Upper lobe of left lung (tissue), 6 donors: ENCODE results near the gene PFKFB4. TPM values are rescaled to one million over a fixed set of nuclear protein-coding genes. Genes with fewer than 3 reads are reported as not detected.

Experiments
- ATAC-seq, 2 donors: fragments of 200-7000 bp; cut with Tn5 transposase; one replicate each; pipeline ENCODE4 v1.9.1; 2022; ENCODE audit warnings: mild to moderate bottlenecking in 2 of 2, moderate library complexity in 2 of 2; ENCODE audit not compliant: low FRiP score in 2 of 2
- DNase-seq, 2 donors: peaks; one replicate each; pipeline ENCODE4 v3.0.0-alpha.2; 2019 to 2020
- H3K27ac ChIP-seq, 4 donors: fragments of 200-600 bp; sonication (generic); one replicate each; pipeline ENCODE4 v1.5.1; 2016 to 2019
- H3K27me3 ChIP-seq, 4 donors: fragments of 200-600 bp; sonication (generic); one replicate each; pipeline ENCODE4 v1.5.1; 2017 to 2019
- H3K36me3 ChIP-seq, 4 donors: fragments of 200-600 bp; sonication (generic); one replicate each; pipeline ENCODE4 v1.5.1; 2016 to 2019
- H3K4me1 ChIP-seq, 4 donors: fragments of 200-600 bp; sonication (generic); one replicate each; pipeline ENCODE4 v1.5.1; 2018 to 2019
- H3K4me3 ChIP-seq, 4 donors: fragments of 200-600 bp; sonication (generic); one replicate each; pipeline ENCODE4 v1.5.1; 2017 to 2019; ENCODE audit warnings: mild to moderate bottlenecking in 2 of 4, moderate library complexity in 1 of 4
- H3K9me3 ChIP-seq, 4 donors: fragments of 200-600 bp; sonication (generic); one replicate each; pipeline ENCODE4 v1.5.1; 2018 to 2019
- EP300 ChIP-seq, 4 donors: sonication (generic); formaldehyde crosslinking; IDR thresholded peaks; one replicate each; pipeline ENCODE4 v1.5.1; 2017; ENCODE audit warnings: antibody characterized with exemption in 4 of 4, control low read depth in 2 of 4
- POLR2A ChIP-seq, 4 donors: fragments of 450-650 bp; IDR thresholded peaks; one replicate each; pipeline ENCODE4 v1.5.1; 2016 to 2017; ENCODE audit warnings: antibody characterized with exemption in 4 of 4, mild to moderate bottlenecking in 2 of 4
- POLR2AphosphoS5 ChIP-seq, 2 donors: sonication (generic); formaldehyde crosslinking; IDR thresholded peaks; one replicate each; pipeline ENCODE4 v1.5.1; 2017; ENCODE audit warnings: antibody characterized with exemption in 2 of 2
- WGBS, 2 donors: methylation state at CpG; one replicate each; pipeline ENCODE4 v1.1.5; 2017 to 2018; 5-methylcytosine and 5-hydroxymethylcytosine counted together
- total RNA-seq, 6 donors: library from RNA; depleted of rRNA in 4 of 6; stranded (reverse); fragments of >200 nt in 4 of 6; gene quantifications; one replicate each; pipeline versions ENCODE4 v1.1.0 to v1.2.1, GENCODE V29; 2016 to 2021
- TF ChIP-seq, protein P1 (sequence below), 6 experiments: fragments of 450-650 bp in 4 of 6; fragments of 200-600 bp in 2 of 6; sonication (generic) in 2 of 6; IDR thresholded peaks; one replicate each; pipeline ENCODE4 v1.5.1; 2016 to 2019; ENCODE audit warnings: antibody characterized with exemption in 6 of 6
- donor health status: DM: no; HTN: no; CAD: no; lungs with moderate emphysema.
- donor health status: DM: no; HTN: yes; CAD: no; lungs with severe emphysema.

Gene PFKFB4
- total RNA-seq, 6 donors from 2014 or later: 5.9 to 16.8 (median 9.8) TPM

DNA sequence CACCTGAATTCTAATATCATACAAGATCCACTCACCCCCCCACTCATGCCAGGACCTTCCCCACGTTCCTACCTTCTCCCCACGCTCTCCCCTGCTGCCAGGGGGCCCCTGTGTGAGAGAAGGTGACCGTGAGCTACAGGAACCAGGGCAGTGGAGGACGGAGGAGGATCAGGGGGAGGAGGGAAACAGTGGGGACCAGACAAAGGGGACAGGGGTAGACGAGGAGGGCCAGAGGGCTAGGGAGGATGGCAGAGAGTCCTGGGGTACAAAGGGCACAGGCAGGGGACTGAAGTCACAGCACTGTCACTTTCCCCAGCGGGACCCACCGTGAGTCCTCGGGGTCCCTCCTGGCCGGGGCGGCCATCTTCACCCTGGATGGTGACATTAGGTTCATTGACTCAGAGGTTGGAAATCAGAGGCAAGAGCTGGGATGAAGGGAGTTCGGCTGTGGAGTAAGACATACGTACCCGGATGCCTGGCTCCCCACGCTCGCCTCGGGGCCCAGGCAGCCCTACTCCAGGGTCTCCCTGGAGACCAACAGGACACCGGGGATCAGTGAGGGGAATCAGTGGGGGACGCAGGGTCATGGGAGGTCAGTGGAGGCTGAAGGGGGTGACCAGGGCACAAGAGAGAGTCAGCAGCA is 13.3 kb upstream of the PFKFB4 start:
- Histone ChIP-seq H3K4me3 (no peak overlapping the region), H3K9me3 (no peaks in the 10 kb centered on the region), H3K36me3 (no peaks in the 10 kb centered on the region), H3K27ac (no peak overlapping the region), H3K27me3 (no peaks in the 10 kb centered on the region), H3K4me1 (peaks cover 0 to 7% (median 2%) of the 10 kb centered on the region in 4 donors)
- WGBS, 2 donors: 89 to 91% methylated on average over 18 of the region's 18 CpGs
- no peak for TF ChIP-seq POLR2AphosphoS5 (IDR thresholded peaks at IDR 0.05)
- no peak for TF ChIP-seq POLR2A (IDR thresholded peaks at IDR 0.05)
- TF ChIP-seq, protein P1, sequence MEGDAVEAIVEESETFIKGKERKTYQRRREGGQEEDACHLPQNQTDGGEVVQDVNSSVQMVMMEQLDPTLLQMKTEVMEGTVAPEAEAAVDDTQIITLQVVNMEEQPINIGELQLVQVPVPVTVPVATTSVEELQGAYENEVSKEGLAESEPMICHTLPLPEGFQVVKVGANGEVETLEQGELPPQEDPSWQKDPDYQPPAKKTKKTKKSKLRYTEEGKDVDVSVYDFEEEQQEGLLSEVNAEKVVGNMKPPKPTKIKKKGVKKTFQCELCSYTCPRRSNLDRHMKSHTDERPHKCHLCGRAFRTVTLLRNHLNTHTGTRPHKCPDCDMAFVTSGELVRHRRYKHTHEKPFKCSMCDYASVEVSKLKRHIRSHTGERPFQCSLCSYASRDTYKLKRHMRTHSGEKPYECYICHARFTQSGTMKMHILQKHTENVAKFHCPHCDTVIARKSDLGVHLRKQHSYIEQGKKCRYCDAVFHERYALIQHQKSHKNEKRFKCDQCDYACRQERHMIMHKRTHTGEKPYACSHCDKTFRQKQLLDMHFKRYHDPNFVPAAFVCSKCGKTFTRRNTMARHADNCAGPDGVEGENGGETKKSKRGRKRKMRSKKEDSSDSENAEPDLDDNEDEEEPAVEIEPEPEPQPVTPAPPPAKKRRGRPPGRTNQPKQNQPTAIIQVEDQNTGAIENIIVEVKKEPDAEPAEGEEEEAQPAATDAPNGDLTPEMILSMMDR (IDR thresholded peaks at IDR 0.05): no peak
- TF ChIP-seq EP300 (IDR thresholded peaks at IDR 0.05): no peak
- DNase-seq: peak in 1 of 2 donors; percentile 70
- no peak for ATAC-seq

DNA sequence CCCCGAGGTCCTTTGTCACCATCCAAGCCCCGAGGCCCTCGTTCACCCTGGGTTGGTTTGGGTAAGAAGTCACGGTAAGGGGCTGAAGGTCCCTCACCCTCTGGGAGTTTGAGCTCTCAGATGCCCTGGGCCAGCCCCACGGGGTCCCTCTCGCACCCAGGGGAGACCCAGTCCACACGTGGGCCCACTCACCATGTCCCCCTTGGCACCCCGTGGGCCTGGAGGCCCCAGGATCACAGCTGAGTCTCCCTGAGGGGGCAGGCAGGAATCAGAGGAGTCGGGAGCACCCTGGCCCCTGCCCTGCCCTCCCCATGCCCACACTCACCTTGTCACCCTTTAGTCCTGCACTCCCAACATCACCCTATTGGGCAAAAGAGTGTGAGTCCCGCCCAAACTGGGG is 12.8 kb upstream of the PFKFB4 start:
- H3K27me3 ChIP-seq: no peaks in the 10 kb centered on the region
- TF ChIP-seq EP300 (IDR thresholded peaks at IDR 0.05) (no peak), POLR2AphosphoS5 (IDR thresholded peaks at IDR 0.05) (no peak), POLR2A (IDR thresholded peaks at IDR 0.05) (no peak)
- TF ChIP-seq, protein P1 (IDR thresholded peaks at IDR 0.05): no peak
- 88 to 94% methylated on average over 6 of the region's 10 CpGs for WGBS, 2 donors
- H3K4me3 ChIP-seq: no peak overlapping the region
- peak in 1 of 2 donors; percentile 60 for DNase-seq
- no peak for ATAC-seq
- H3K36me3 ChIP-seq: no peaks in the 10 kb centered on the region
- H3K4me1 ChIP-seq: peaks cover 0 to 7% (median 2%) of the 10 kb centered on the region in 4 donors
- H3K27ac ChIP-seq: no peak overlapping the region
- H3K9me3 ChIP-seq: no peaks in the 10 kb centered on the region

DNA sequence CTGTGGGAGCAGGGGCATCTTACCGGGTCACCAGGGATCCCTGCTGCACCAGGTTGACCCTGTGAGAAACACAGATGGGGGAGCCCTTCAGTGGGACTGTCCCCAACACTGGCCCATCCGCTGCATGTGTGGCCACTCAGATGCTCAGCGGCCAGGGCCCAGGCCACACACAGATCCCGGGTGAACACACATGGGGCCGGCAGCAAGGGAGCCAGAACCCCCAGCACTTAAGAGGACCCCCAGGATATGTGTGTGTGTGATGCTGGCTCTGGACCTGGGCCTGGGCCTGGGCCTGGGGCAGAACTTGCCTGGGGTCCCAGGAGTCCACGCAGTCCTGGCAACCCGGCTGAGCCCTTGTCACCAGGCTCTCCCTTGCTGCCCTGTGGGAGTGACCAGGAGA is 11.9 kb upstream of the PFKFB4 start:
- H3K4me3 ChIP-seq: no peak overlapping the region
- H3K4me1 ChIP-seq: peaks cover 0 to 9% (median 4%) of the 10 kb centered on the region in 4 donors
- no peaks in the 10 kb centered on the region for H3K27me3 ChIP-seq
- H3K9me3 ChIP-seq: no peaks in the 10 kb centered on the region
- no peaks in the 10 kb centered on the region for H3K36me3 ChIP-seq
- ATAC-seq (no peak), DNase-seq (peak in 1 of 2 donors; percentile 59)
- 85 to 100% methylated on average over 2 to 7 of the region's 7 CpGs for WGBS, 2 donors
- H3K27ac ChIP-seq: no peak overlapping the region
- TF ChIP-seq POLR2A (IDR thresholded peaks at IDR 0.05) (no peak), EP300 (IDR thresholded peaks at IDR 0.05) (no peak), POLR2AphosphoS5 (IDR thresholded peaks at IDR 0.05) (no peak)
- TF ChIP-seq, protein P1 (IDR thresholded peaks at IDR 0.05): no peak

GRCh38 chr3:48567500-48567899 is 10.9 kb upstream of the PFKFB4 start:
- no peak overlapping the region for H3K4me3 ChIP-seq
- no peaks in the 10 kb centered on the region for H3K27me3 ChIP-seq
- peaks cover 0 to 9% (median 4%) of the 10 kb centered on the region in 4 donors for H3K4me1 ChIP-seq
- no peaks in the 10 kb centered on the region for H3K36me3 ChIP-seq
- H3K27ac ChIP-seq: no peak overlapping the region
- DNase-seq (peak in 1 of 2 donors; percentile 73), ATAC-seq (no peak)
- 85 to 91% methylated on average over 10 to 11 of the region's 11 CpGs for WGBS, 2 donors
- no peaks in the 10 kb centered on the region for H3K9me3 ChIP-seq
- TF ChIP-seq POLR2AphosphoS5 (IDR thresholded peaks at IDR 0.05) (no peak), POLR2A (IDR thresholded peaks at IDR 0.05) (no peak), EP300 (IDR thresholded peaks at IDR 0.05) (no peak)
- TF ChIP-seq, protein P1 (IDR thresholded peaks at IDR 0.05): no peak

GRCh38 chr3:48567090-48567489 is 10.5 kb upstream of the PFKFB4 start:
- peaks cover 0 to 9% (median 4%) of the 10 kb centered on the region in 4 donors for H3K4me1 ChIP-seq
- no peaks in the 10 kb centered on the region for H3K36me3 ChIP-seq
- WGBS, 2 donors: 81 to 85% methylated on average over 5 of the region's 5 CpGs
- TF ChIP-seq, protein P1 (IDR thresholded peaks at IDR 0.05): no peak
- no peak for TF ChIP-seq POLR2AphosphoS5 (IDR thresholded peaks at IDR 0.05)
- no peak for TF ChIP-seq POLR2A (IDR thresholded peaks at IDR 0.05)
- no peak for TF ChIP-seq EP300 (IDR thresholded peaks at IDR 0.05)
- no peaks in the 10 kb centered on the region for H3K9me3 ChIP-seq
- ATAC-seq (no peak), DNase-seq (no peak)
- H3K27me3 ChIP-seq: no peaks in the 10 kb centered on the region
- no peak overlapping the region for H3K4me3 ChIP-seq
- no peak overlapping the region for H3K27ac ChIP-seq
